Measurements from ENCODE around the gene EXOC6B.

Gene EXOC6B

GRCh38 chr2:72755647-72756423 lies 70.0 kb downstream of the EXOC6B start:
- TF ChIP-seq CTCF (IDR thresholded peaks at IDR 0.05; ENCODE audit: low read depth, low read length), result no peak
- H3K4me3 ChIP-seq (ENCODE audit: low read depth, low read length), result no peak overlapping the region

GRCh38 chr2:72754628-72755320 lies 71.1 kb downstream of the EXOC6B start:
- no peak overlapping the region for H3K4me3 ChIP-seq (ENCODE audit: low read depth, low read length)
- TF ChIP-seq CTCF (IDR thresholded peaks at IDR 0.05; ENCODE audit: low read depth, low read length), result no peak

GRCh38 chr2:72750977-72751639 lies 74.7 kb downstream of the EXOC6B start:
- H3K4me3 ChIP-seq (ENCODE audit: low read depth, low read length), result no peak overlapping the region
- no peak for TF ChIP-seq CTCF (IDR thresholded peaks at IDR 0.05; ENCODE audit: low read depth, low read length)

- TF ChIP-seq CTCF (IDR thresholded peaks at IDR 0.05; ENCODE audit: low read depth, low read length), result no peak
Measured at GRCh38 chr2:72750466-72750865, 75.4 kb downstream of the EXOC6B start.

GRCh38 chr2:72747344-72747743 lies 78.5 kb downstream of the EXOC6B start:
- no peak overlapping the region for H3K4me3 ChIP-seq (ENCODE audit: low read depth, low read length)
- TF ChIP-seq CTCF (IDR thresholded peaks at IDR 0.05; ENCODE audit: low read depth, low read length), result no peak

More at GRCh38 chr2:72750466-72750865, 75.4 kb downstream of the EXOC6B start:
- no peak overlapping the region for H3K4me3 ChIP-seq (ENCODE audit: low read depth, low read length)

- no peak overlapping the region for H3K4me3 ChIP-seq (ENCODE audit: low read depth, low read length)
- peak; percentile 48; the same call in 1 of the 2 replicates for TF ChIP-seq CTCF (IDR thresholded peaks at IDR 0.05; ENCODE audit: low read depth, low read length)
Measured at GRCh38 chr2:72745679-72746368, 80.0 kb downstream of the EXOC6B start.

All from WI38 (cell line).